ENCODE data around the gene EFR3B. TPM values are rescaled to one million over a fixed set of nuclear protein-coding genes. Genes with fewer than 3 reads are reported as not detected.
A peak's percentile ranks its signal among the peaks of the same experiment; 100 is the strongest.

Gene EFR3B
- polyA plus RNA-seq, 3 donors = not detected

- peaks cover 9% of the 10 kb centered on the region for H3K4me1 Mint-ChIP-seq
- peaks cover under 1 to 3% of the 10 kb centered on the region in 2 donors for H3K4me1 ChIP-seq (ENCODE audit: control insufficient read depth in 1 of 2, insufficient read depth in 2 of 2, low read length in 2 of 2)
- no peak overlapping the region for H3K27ac ChIP-seq (ENCODE audit: low read depth in 1 of 2, low read length in 2 of 2)
- H3K9me3 ChIP-seq (replicated peaks in 1 of 2; ENCODE audit: control insufficient read depth in 1 of 2, insufficient read depth in 1 of 2, low read length in 2 of 2) = no peaks in the 10 kb centered on the region
- no peaks in the 10 kb centered on the region for H3K36me3 Mint-ChIP-seq
- intact Hi-C loops (cut with micrococcal nuclease) = no loop called here
- no peaks in the 10 kb centered on the region for H3K79me2 ChIP-seq (ENCODE audit: insufficient read depth, low read length)
- 91% methylated on average over 6 of the region's 7 CpGs for WGBS (ENCODE audit: insufficient coverage)
- H2AFZ ChIP-seq (ENCODE audit: insufficient read depth, low read depth, low read length, poor library complexity, severe bottlenecking) = no peak overlapping the region
- no peak overlapping the region for H3K27ac Mint-ChIP-seq
- no peak for TF ChIP-seq CTCF (IDR thresholded peaks at IDR 0.05)
- no peaks in the 10 kb centered on the region for H3K9me3 Mint-ChIP-seq
- no peak overlapping the region for H3K4me3 ChIP-seq (replicated peaks in 1 of 3; ENCODE audit: low read depth in 2 of 3, low read length in 3 of 3)
- no peak for DNase-seq
- H3K27me3 ChIP-seq (ENCODE audit: control insufficient read depth in 2 of 2, insufficient read depth in 2 of 2, low read length in 2 of 2) = no peaks in the 10 kb centered on the region
- peaks cover 9 to 15% (median 10%) of the 10 kb centered on the region in 3 donors for H3K27me3 Mint-ChIP-seq (ENCODE audit: low read depth in 3 of 3)
- H4K20me1 ChIP-seq (ENCODE audit: insufficient read depth, low read length) = no peaks in the 10 kb centered on the region
- H3K4me3 Mint-ChIP-seq = no peak overlapping the region
- no peak overlapping the region for H3K4me2 ChIP-seq (replicated peaks; ENCODE audit: extremely low read depth, low read length, poor library complexity, severe bottlenecking)
- no peaks in the 10 kb centered on the region for H3K36me3 ChIP-seq (replicated peaks in 1 of 2; ENCODE audit: control insufficient read depth in 1 of 2, insufficient read depth in 2 of 2, low read length in 2 of 2)
- no peak overlapping the region for H3K9ac ChIP-seq (ENCODE audit: insufficient read depth, low read length, poor library complexity, severe bottlenecking)
Observed at GRCh38 chr2:25201794-25202193, 159.9 kb downstream of the EFR3B start.

GRCh38 chr2:25202275-25202674 is 160.4 kb downstream of the EFR3B start:
- Histone ChIP-seq H3K36me3 (replicated peaks in 1 of 2; ENCODE audit: control insufficient read depth in 1 of 2, insufficient read depth in 2 of 2, low read length in 2 of 2) (no peaks in the 10 kb centered on the region), H3K4me3 (replicated peaks in 1 of 3; ENCODE audit: low read depth in 2 of 3, low read length in 3 of 3) (no peak overlapping the region), H3K27me3 (ENCODE audit: control insufficient read depth in 2 of 2, insufficient read depth in 2 of 2, low read length in 2 of 2) (no peaks in the 10 kb centered on the region), H3K9me3 (replicated peaks in 1 of 2; ENCODE audit: control insufficient read depth in 1 of 2, insufficient read depth in 1 of 2, low read length in 2 of 2) (no peaks in the 10 kb centered on the region), H3K4me2 (replicated peaks; ENCODE audit: extremely low read depth, low read length, poor library complexity, severe bottlenecking) (no peak overlapping the region), H3K4me1 (ENCODE audit: control insufficient read depth in 1 of 2, insufficient read depth in 2 of 2, low read length in 2 of 2) (peaks cover 6 to 8% of the 10 kb centered on the region in 2 donors), H4K20me1 (ENCODE audit: insufficient read depth, low read length) (no peaks in the 10 kb centered on the region), H3K27ac (ENCODE audit: low read depth in 1 of 2, low read length in 2 of 2) (no peak overlapping the region), H3K9ac (ENCODE audit: insufficient read depth, low read length, poor library complexity, severe bottlenecking) (no peak overlapping the region), H2AFZ (ENCODE audit: insufficient read depth, low read depth, low read length, poor library complexity, severe bottlenecking) (peak overlapping the region; percentile 17), H3K79me2 (ENCODE audit: insufficient read depth, low read length) (no peaks in the 10 kb centered on the region)
- Mint-ChIP-seq H3K9me3 (no peaks in the 10 kb centered on the region), H3K4me3 (no peak overlapping the region), H3K27me3 (ENCODE audit: low read depth in 3 of 3) (peaks cover 9 to 12% (median 10%) of the 10 kb centered on the region in 3 donors), H3K4me1 (peaks cover 13% of the 10 kb centered on the region), H3K36me3 (no peaks in the 10 kb centered on the region), H3K27ac (no peak overlapping the region)
- WGBS (ENCODE audit: insufficient coverage) = 7% methylated on average over 8 of the region's 11 CpGs
- no peak for DNase-seq
- intact Hi-C loops (cut with micrococcal nuclease) = no loop called here
- TF ChIP-seq CTCF (IDR thresholded peaks at IDR 0.05) = no peak
